ENCODE data around the gene DISC1.

DNA sequence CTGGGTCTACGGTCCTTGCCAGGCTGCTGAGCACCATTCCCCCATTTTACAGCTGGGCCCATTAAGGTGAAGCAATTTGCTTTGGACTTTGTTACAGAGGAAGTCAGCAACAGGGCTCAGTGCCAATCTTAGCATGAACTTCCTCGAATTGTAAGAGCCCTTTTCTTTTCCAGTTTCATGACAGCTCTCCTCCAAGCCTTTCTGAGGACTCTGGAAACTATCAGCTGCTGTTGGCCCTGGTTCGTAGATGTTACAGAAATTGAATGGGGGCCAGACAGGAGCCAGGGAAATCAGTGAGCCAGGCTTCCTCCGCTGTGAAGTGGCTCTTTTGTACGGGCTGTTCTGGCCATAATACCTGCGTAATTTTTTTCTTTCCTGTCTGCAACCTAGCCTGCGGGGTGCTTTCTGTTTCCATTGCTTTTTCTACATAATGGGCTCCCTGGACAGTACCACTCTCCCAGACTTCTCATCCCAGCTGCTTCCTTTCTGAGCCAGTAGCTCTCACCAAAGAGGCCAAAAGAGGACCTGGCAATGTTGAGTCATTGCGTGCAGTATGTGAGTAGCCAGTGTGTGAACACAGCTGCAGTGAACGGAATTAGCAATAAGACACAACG, 386.3 kb downstream of the DISC1 start:
- TF ChIP-seq TCF12 (IDR thresholded peaks at IDR 0.05; ENCODE audit: low read depth) (no peak), YY1 (IDR thresholded peaks at IDR 0.05; ENCODE audit: low read depth) (no peak), EP300 (IDR thresholded peaks at IDR 0.05; ENCODE audit: borderline replicate concordance) (no peak), RAD21 (IDR thresholded peaks at IDR 0.05; ENCODE audit: low read depth) (no peak)
- TF ChIP-seq, protein P1, sequence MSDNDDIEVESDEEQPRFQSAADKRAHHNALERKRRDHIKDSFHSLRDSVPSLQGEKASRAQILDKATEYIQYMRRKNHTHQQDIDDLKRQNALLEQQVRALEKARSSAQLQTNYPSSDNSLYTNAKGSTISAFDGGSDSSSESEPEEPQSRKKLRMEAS (IDR thresholded peaks at IDR 0.05) = no peak

All from Ishikawa (cell line).